IMR-90 (cell line): Measurements from ENCODE around the gene SLC9A7. TPM values are rescaled to one million over a fixed set of nuclear protein-coding genes. Genes with fewer than 3 reads are reported as not detected.

Experiments used
- ATAC-seq: fragments of 200-7000 bp; cut with Tn5 transposase; 2 replicates; pipeline ENCODE4 v1.9.1; 2020; ENCODE audit warnings: low read depth, mild to moderate bottlenecking, moderate library complexity
- BruUV-seq: library from RNA; stranded (reverse); fragments of 400-500 nt; replicated peaks from 2 replicates; lab custom pipeline; 2021; lab: Mats Ljungman, UMichigan
- CTCF ChIA-PET: fragments of 300-600 bp; formaldehyde crosslinking; extraction: SDS; loops from one replicate; lab custom pipeline; 2021; ENCODE audit warnings: antibody characterized with exemption; lab: Yijun Ruan, JAX
- POLR2A ChIA-PET: fragments of 300-600 bp; sonication (Branson Sonifier 250); formaldehyde crosslinking; loops from one replicate; lab custom pipeline; 2022; ENCODE audit warnings: antibody characterized with exemption; ENCODE audit not compliant: unreplicated experiment; lab: Charles Lee
- DNase-seq: peaks from one replicate; pipeline ENCODE4 v3.0.0; 2013
- H2AFZ ChIP-seq: replicated peaks from 2 replicates; pipeline ENCODE3; 2013; ENCODE audit warnings: low read length, mild to moderate bottlenecking; ENCODE audit not compliant: poor library complexity
- H2AK5ac ChIP-seq: 2 replicates; pipeline ENCODE4 v1.6.1; 2013; ENCODE audit warnings: low read depth, low read length, inconsistent platforms
- H2AK9ac ChIP-seq: replicated peaks from 2 replicates; pipeline ENCODE3; 2013; ENCODE audit warnings: mild to moderate bottlenecking, low read depth, low read length, moderate library complexity; ENCODE audit not compliant: poor library complexity
- H2BK120ac ChIP-seq: 2 replicates; pipeline ENCODE4 v1.6.1; 2013; ENCODE audit warnings: low read depth, low read length, inconsistent platforms
- H2BK15ac ChIP-seq: 3 replicates; pipeline ENCODE4 v1.6.1; 2013; ENCODE audit warnings: low read depth, low read length, inconsistent platforms
- H2BK20ac ChIP-seq: 2 replicates; pipeline ENCODE4 v1.6.1; 2013; ENCODE audit warnings: low read depth, mild to moderate bottlenecking, inconsistent platforms, low read length, moderate library complexity
- H2BK5ac ChIP-seq: 2 replicates; pipeline ENCODE4 v1.6.1; 2013; ENCODE audit warnings: mild to moderate bottlenecking, low read depth, low read length, inconsistent platforms; ENCODE audit not compliant: poor library complexity, severe bottlenecking
- H3K14ac ChIP-seq: replicated peaks from 2 replicates; pipeline ENCODE4 v1.6.1; 2013; ENCODE audit warnings: low read depth, low read length, inconsistent platforms
- H3K18ac ChIP-seq: 2 replicates; pipeline ENCODE4 v1.6.1; 2013; ENCODE audit warnings: low read depth, low read length, control low read depth
- H3K23ac ChIP-seq: 2 replicates; pipeline ENCODE4 v1.6.1; 2013; ENCODE audit warnings: low read depth, low read length, inconsistent platforms
- H3K27ac ChIP-seq: 2 replicates; pipeline ENCODE4 v1.5.1; 2013; ENCODE audit warnings: mild to moderate bottlenecking, control low read depth, low read length; ENCODE audit not compliant: insufficient read depth
- H3K27me3 ChIP-seq: 2 replicates; pipeline ENCODE4 v1.6.1; 2013; ENCODE audit warnings: low read length; ENCODE audit not compliant: control insufficient read depth, insufficient read depth
- H3K36me3 ChIP-seq: 2 replicates; pipeline ENCODE4 v1.6.1; 2013; ENCODE audit warnings: low read length, mixed read lengths; ENCODE audit not compliant: control insufficient read depth, insufficient read depth
- H3K4ac ChIP-seq: 2 replicates; pipeline ENCODE4 v1.6.1; 2013; ENCODE audit warnings: low read depth, low read length, inconsistent platforms
- H3K4me1 ChIP-seq: 2 replicates; pipeline ENCODE4 v1.6.1; 2013; ENCODE audit warnings: low read length, mixed read lengths; ENCODE audit not compliant: control insufficient read depth, insufficient read depth
- H3K4me2 ChIP-seq: 2 replicates; pipeline ENCODE4 v1.6.1; 2013; ENCODE audit warnings: low read depth, mild to moderate bottlenecking, control low read depth, low read length, moderate library complexity
- H3K4me3 ChIP-seq: 2 replicates; pipeline ENCODE4 v1.5.1; 2013; ENCODE audit warnings: low read depth, mild to moderate bottlenecking, control low read depth, low read length, moderate library complexity; ENCODE audit not compliant: insufficient read depth
- H3K56ac ChIP-seq: 2 replicates; pipeline ENCODE4 v1.6.1; 2013; ENCODE audit warnings: low read length, inconsistent platforms; ENCODE audit not compliant: insufficient read depth; ENCODE audit errors: extremely low read depth
- H3K79me1 ChIP-seq, 2 experiments: 2 replicates each; pipeline ENCODE4 v1.6.1; 2013; ENCODE audit warnings: low read length in 2 of 2, inconsistent platforms in 1 of 2, low read depth in 1 of 2
- H3K9ac ChIP-seq: 2 replicates; pipeline ENCODE4 v1.6.1; 2013; ENCODE audit warnings: low read depth, low read length, control low read depth
- H3K9me1 ChIP-seq: 2 replicates; pipeline ENCODE4 v1.6.1; 2013; ENCODE audit warnings: low read length, inconsistent platforms; ENCODE audit not compliant: insufficient read depth
- H3K9me3 ChIP-seq: 2 replicates; pipeline ENCODE4 v1.6.1; 2013; ENCODE audit warnings: low read length; ENCODE audit not compliant: control insufficient read depth, insufficient read depth
- H4K20me1 ChIP-seq: 2 replicates; pipeline ENCODE4 v1.6.1; 2013; ENCODE audit warnings: low read length, inconsistent platforms; ENCODE audit not compliant: insufficient read depth
- H4K5ac ChIP-seq: 2 replicates; pipeline ENCODE4 v1.6.1; 2013; ENCODE audit warnings: mild to moderate bottlenecking, low read depth, low read length, control low read depth
- H4K8ac ChIP-seq, 2 experiments: 2 replicates each; pipeline ENCODE4 v1.6.1; 2013; ENCODE audit warnings: low read depth in 2 of 2, low read length in 2 of 2, control low read depth in 1 of 2, inconsistent platforms in 1 of 2
- H4K91ac ChIP-seq: 2 replicates; pipeline ENCODE4 v1.6.1; 2013; ENCODE audit warnings: low read depth, low read length, inconsistent platforms; ENCODE audit not compliant: insufficient read depth
- BHLHE40 ChIP-seq: fragments of 150-350 bp; IDR thresholded peaks from 2 replicates; pipeline ENCODE4 v1.6.1; 2016; ENCODE audit warnings: mild to moderate bottlenecking, low read depth, low read length
- CEBPB ChIP-seq: IDR thresholded peaks from 2 replicates; pipeline ENCODE4 v1.6.1; 2012; ENCODE audit warnings: low read depth, low read length, improper control_type of control experiment
- CHD1 ChIP-seq: IDR thresholded peaks from 2 replicates; pipeline ENCODE4 v1.6.1; 2012; ENCODE audit warnings: low read depth, low read length, improper control_type of control experiment
- FOS ChIP-seq: fragments of 150-350 bp; IDR thresholded peaks from 2 replicates; pipeline ENCODE4 v1.6.1; 2016; ENCODE audit warnings: low read depth, low read length
- NFE2L2 ChIP-seq: fragments of 150-350 bp; IDR thresholded peaks from 2 replicates; pipeline ENCODE4 v1.6.1; 2016; ENCODE audit warnings: low read depth, mild to moderate bottlenecking, low read length
- POLR2A ChIP-seq: IDR thresholded peaks from 2 replicates; pipeline ENCODE4 v1.6.1; 2012; ENCODE audit warnings: mild to moderate bottlenecking, low read depth, low read length
- RAD21 ChIP-seq: IDR thresholded peaks from 2 replicates; pipeline ENCODE4 v1.6.1; 2012; ENCODE audit warnings: low read length, improper control_type of control experiment
- RFX5 ChIP-seq: IDR thresholded peaks from 2 replicates; pipeline ENCODE4 v1.8.0; 2012; ENCODE audit warnings: low read depth, mild to moderate bottlenecking, low read length, moderate library complexity
- SMC3 ChIP-seq: fragments of 150-350 bp; IDR thresholded peaks from 2 replicates; pipeline ENCODE4 v1.6.1; 2016; ENCODE audit warnings: low read depth, mild to moderate bottlenecking, antibody characterized with exemption, low read length, moderate library complexity
- USF2 ChIP-seq: fragments of 150-350 bp; IDR thresholded peaks from 2 replicates; pipeline ENCODE4 v1.6.1; 2017; ENCODE audit warnings: mild to moderate bottlenecking, antibody characterized with exemption, low read length, low read depth
- WGBS, 2 experiments: methylation state at CpG; one replicate each; pipeline versions ENCODE4 v1.1.5 to v1.1.7; 2013; ENCODE audit warnings: missing lambda C conversion rate in 2 of 2; ENCODE audit not compliant: insufficient read length in 1 of 2; ENCODE audit errors: extremely low coverage in 2 of 2; 5-methylcytosine and 5-hydroxymethylcytosine counted together
- dilution Hi-C: fragments of 300-500 bp; cut with HindIII; formaldehyde crosslinking; loops from one replicate; pipeline ENCODE4 v1.14.3; 2018; ENCODE audit warnings: low sequenced_read_pairs; ENCODE audit not compliant: unreplicated experiment
- in situ Hi-C: fragments of 300-500 bp; cut with MboI; formaldehyde crosslinking; loops from 3 replicates; pipeline ENCODE4 v1.14.3; 2019; ENCODE audit warnings: low sequenced_read_pairs, inconsistent platforms, mixed read lengths
- intact Hi-C: fragments of 100-400 bp; cut with micrococcal nuclease; formaldehyde crosslinking; loops from 2 replicates; pipeline ENCODE4 v1.10.0; 2022
- polyA plus RNA-seq, 3 experiments: library from polyadenylated mRNA; depleted of rRNA; stranded (reverse); fragments of >200 nt; gene quantifications; 2 replicates each; pipeline ENCODE4 v1.2.3, GENCODE V29; 2012; ENCODE audit warnings: low replicate concordance in 1 of 3
- total RNA-seq: library from RNA; depleted of rRNA; stranded (reverse); fragments of >200 nt; gene quantifications from 2 replicates; pipeline ENCODE4 v1.2.3, GENCODE V29; 2012
- TF ChIP-seq, protein P1 (sequence below): conservative IDR thresholded peaks from 2 replicates; pipeline ENCODE4 v1.5.1; 2012; ENCODE audit warnings: mild to moderate bottlenecking, low read depth, low read length, improper control_type of control experiment
- TF ChIP-seq, protein P2 (sequence below): fragments of 150-350 bp; IDR thresholded peaks from 2 replicates; pipeline ENCODE4 v1.6.1; 2016; ENCODE audit warnings: low read depth, mild to moderate bottlenecking, low read length, moderate library complexity, borderline replicate concordance

Gene SLC9A7
- total and polyA plus RNA-seq, 2 of the 4 experiments (the other 2 are of a cell fraction): 14.4 to 76.4 TPM

DNA sequence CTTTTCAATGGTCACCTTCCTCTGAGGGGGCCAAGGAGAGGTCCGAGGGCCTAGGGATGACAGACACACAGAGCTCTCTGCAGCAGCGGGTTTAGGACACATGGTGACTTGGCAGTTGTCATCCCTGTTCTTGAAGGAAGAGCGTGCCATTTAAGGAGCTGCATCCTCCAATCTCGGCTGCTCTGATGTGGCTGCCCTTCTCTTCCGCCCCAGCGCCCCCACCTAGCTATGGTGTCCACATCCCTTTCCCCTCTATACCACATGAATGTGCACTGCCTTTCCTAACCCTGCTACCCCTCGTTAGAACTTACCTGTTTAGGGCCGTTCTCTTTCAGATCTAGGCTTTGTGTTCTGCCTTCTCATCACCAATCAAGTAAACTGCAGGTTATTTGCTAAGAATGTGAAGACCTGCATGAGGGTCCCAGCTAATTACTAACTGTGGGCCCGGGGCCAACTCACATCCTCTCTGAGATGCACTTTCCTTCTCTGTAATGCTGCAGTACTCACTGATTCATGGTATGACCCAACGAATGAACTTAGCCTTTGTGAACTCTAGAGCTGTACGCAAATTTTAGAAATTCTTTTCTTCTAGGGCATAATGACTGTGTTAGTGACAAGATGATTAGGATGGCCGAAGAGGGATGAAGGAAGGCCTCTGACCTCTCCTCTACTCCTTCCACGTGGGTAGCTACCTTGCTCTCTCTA, 147.1 kb downstream of the SLC9A7 start:
- Histone ChIP-seq H3K4me1 (no peaks in the 10 kb centered on the region), H3K36me3 (peaks cover 2% of the 10 kb centered on the region; the same call in 1 of the 2 replicates), H3K18ac (no peak overlapping the region), H2AFZ (no peak overlapping the region), H3K14ac (no peak overlapping the region), H3K27me3 (no peaks in the 10 kb centered on the region; the same call in 1 of the 2 replicates), H4K20me1 (no peaks in the 10 kb centered on the region), H3K23ac (no peak overlapping the region), H3K4ac (no peak overlapping the region), H3K27ac (no peak overlapping the region), H4K5ac (no peak overlapping the region), H2AK5ac (no peak overlapping the region), H3K9ac (no peak overlapping the region), H2BK120ac (no peak overlapping the region), H3K79me1 (no peaks in the 10 kb centered on the region), H2BK20ac (no peak overlapping the region), H3K9me3 (no peaks in the 10 kb centered on the region), H3K56ac (no peak overlapping the region), H2BK15ac (no peak overlapping the region), H4K91ac (no peak overlapping the region), H2AK9ac (no peak overlapping the region), H3K4me3 (no peak overlapping the region), H3K4me2 (no peak overlapping the region), H2BK5ac (no peak overlapping the region), H3K9me1 (peaks cover 6% of the 10 kb centered on the region), H4K8ac (no peak overlapping the region)
- ChIA-PET CTCF (no interaction called here), POLR2A (no interaction called here)
- intact Hi-C loops: no loop called here
- no peak for ATAC-seq
- DNase-seq: no peak
- in situ Hi-C loops: no loop called here
- TF ChIP-seq, protein P1, sequence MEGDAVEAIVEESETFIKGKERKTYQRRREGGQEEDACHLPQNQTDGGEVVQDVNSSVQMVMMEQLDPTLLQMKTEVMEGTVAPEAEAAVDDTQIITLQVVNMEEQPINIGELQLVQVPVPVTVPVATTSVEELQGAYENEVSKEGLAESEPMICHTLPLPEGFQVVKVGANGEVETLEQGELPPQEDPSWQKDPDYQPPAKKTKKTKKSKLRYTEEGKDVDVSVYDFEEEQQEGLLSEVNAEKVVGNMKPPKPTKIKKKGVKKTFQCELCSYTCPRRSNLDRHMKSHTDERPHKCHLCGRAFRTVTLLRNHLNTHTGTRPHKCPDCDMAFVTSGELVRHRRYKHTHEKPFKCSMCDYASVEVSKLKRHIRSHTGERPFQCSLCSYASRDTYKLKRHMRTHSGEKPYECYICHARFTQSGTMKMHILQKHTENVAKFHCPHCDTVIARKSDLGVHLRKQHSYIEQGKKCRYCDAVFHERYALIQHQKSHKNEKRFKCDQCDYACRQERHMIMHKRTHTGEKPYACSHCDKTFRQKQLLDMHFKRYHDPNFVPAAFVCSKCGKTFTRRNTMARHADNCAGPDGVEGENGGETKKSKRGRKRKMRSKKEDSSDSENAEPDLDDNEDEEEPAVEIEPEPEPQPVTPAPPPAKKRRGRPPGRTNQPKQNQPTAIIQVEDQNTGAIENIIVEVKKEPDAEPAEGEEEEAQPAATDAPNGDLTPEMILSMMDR: no peak
- TF ChIP-seq POLR2A (no peak), RFX5 (no peak), CEBPB (no peak), SMC3 (no peak), USF2 (no peak), RAD21 (no peak), FOS (no peak), BHLHE40 (no peak), CHD1 (no peak), NFE2L2 (no peak)
- TF ChIP-seq, protein P2, sequence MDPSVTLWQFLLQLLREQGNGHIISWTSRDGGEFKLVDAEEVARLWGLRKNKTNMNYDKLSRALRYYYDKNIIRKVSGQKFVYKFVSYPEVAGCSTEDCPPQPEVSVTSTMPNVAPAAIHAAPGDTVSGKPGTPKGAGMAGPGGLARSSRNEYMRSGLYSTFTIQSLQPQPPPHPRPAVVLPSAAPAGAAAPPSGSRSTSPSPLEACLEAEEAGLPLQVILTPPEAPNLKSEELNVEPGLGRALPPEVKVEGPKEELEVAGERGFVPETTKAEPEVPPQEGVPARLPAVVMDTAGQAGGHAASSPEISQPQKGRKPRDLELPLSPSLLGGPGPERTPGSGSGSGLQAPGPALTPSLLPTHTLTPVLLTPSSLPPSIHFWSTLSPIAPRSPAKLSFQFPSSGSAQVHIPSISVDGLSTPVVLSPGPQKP: no peak
- WGBS, 2 experiments: 80% methylated on average over 6 of the region's 13 CpGs; no CpG with 5 or more reads in 1 of the 2 experiments
- no TSS peak for BruUV-seq
- dilution Hi-C loops: no loop called here
